ENCODE data around the gene TXNDC17. TPM values are rescaled to one million over a fixed set of nuclear protein-coding genes. Genes with fewer than 3 reads are reported as not detected.

TXNDC17 gene
- total and polyA plus RNA-seq, 2 of the 8 experiments (the other 6 are each of a cell fraction or from before 2014, with no cell fraction given) = 182 to 410 TPM

- no peak for TF ChIP-seq USF2 (IDR thresholded peaks at IDR 0.05; ENCODE audit: low read length)
- no peak for TF ChIP-seq CEBPB (IDR thresholded peaks at IDR 0.05; ENCODE audit: low read depth, low read length)
- TF ChIP-seq SP4 (IDR thresholded peaks at IDR 0.05; ENCODE audit: low read length) = no peak
- no peak for TF ChIP-seq KDM1A (IDR thresholded peaks at IDR 0.05; ENCODE audit: borderline replicate concordance, low read length)
- no peak for TF ChIP-seq BCL11A (IDR thresholded peaks at IDR 0.05; ENCODE audit: low read depth in 2 of 2, low read length in 2 of 2)
- no peak for TF ChIP-seq RAD21 (IDR thresholded peaks at IDR 0.05 in 1 of 2, conservative IDR thresholded peaks at IDR 0.05 in 1 of 2; ENCODE audit: low read depth in 2 of 2, low read length in 2 of 2)
- TF ChIP-seq FOSL1 (IDR thresholded peaks at IDR 0.05; ENCODE audit: insufficient read depth, low read depth, low read length) = no peak
Measured at GRCh38 chr17:6643451-6644125, 2.7 kb downstream of the TXNDC17 start (continued).
